GM15510 (cell line): ENCODE measurements around the gene SLC25A4.

Experiments
- POLR2A ChIP-seq: IDR thresholded peaks from 3 replicates; pipeline ENCODE4 v1.6.1; 2011; ENCODE audit warnings: borderline replicate concordance; ENCODE audit not compliant: insufficient read length; ENCODE audit errors: extremely low read depth

The SLC25A4 gene

GRCh38 chr4:185194924-185195888 is 52.1 kb downstream of the SLC25A4 start:
- TF ChIP-seq POLR2A: no peak

GRCh38 chr4:185196437-185196836 is 53.4 kb downstream of the SLC25A4 start:
- no peak for TF ChIP-seq POLR2A
